Astrocyte (in vitro differentiated cells and primary cell): ENCODE data around the gene PDZRN4.

ENCODE experiments used
- CTCF ChIP-seq: IDR thresholded peaks from 2 replicates; pipeline ENCODE4 v1.5.1; 2011; ENCODE audit warnings: low read depth, mild to moderate bottlenecking, inconsistent platforms, low read length, moderate library complexity; ENCODE audit not compliant: insufficient read depth
- EZH2 ChIP-seq: IDR thresholded peaks from 2 replicates; pipeline ENCODE4 v1.6.1; 2012; ENCODE audit warnings: mild to moderate bottlenecking, low read length, inconsistent platforms; ENCODE audit not compliant: insufficient read depth

GRCh38 chr12:41585784-41586183 is 397.7 kb downstream of the PDZRN4 start:
- TF ChIP-seq CTCF: no peak
- TF ChIP-seq EZH2: no peak
